HG03558 (cell line): ENCODE results near the gene GATA2.

Experiments used
- ATAC-seq: cut with Tn5 transposase; IDR thresholded peaks from one replicate; pipeline ENCODE4 v1.9.1; 2021; ENCODE audit warnings: moderate number of reproducible peaks; ENCODE audit not compliant: unreplicated experiment; ENCODE audit errors: extremely low read depth

The GATA2 gene

DNA sequence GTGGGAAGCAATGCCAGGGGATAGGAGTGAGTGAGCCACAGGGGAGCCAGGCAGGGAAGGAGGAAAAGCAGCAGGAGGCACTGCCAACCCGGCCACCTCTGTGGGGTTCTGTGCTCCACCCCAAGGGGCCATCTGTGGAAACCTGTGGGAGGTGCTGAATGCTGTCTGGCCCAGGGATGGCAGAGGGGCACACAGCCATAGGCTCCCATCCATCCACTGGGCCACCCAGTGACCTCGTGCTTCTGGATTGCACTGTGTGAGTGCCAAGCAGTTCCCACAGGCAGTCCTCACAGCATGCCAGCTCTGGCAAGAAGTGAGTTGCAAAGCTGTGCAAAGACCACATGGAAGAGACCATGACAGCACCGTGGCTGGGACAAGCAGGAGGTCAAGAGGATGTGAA, 53.8 kb downstream of the GATA2 start:
- no peak for ATAC-seq

DNA sequence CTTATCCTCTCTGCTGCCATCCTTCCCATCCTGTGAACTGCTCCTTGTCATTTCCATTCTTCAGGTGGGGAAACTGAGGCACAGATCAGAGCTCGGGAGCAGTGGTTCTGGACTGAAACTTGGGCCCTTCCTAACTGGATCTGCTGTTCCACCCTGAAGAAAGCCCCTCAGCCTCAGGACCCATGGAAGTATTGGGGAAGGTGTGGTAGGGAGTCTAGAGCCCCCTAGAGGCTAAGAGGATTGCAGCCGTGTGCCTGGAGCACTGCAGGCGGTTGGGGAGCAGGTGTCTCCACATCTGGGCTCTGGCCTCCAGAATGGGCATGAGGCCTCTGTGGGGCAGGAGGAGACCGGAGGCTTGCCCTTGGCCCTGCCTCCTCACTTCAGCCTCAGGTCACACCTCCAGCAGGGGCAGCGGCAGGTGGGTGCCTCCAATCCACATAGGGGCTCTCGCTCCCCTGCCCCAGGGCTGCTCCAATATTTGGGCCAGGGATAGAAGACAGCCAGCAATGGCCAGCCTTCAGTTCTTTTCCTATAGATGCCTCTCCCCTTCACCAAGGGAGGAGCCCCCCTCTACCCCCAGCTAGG, 54.4 kb downstream of the GATA2 start:
- ATAC-seq = no peak

DNA sequence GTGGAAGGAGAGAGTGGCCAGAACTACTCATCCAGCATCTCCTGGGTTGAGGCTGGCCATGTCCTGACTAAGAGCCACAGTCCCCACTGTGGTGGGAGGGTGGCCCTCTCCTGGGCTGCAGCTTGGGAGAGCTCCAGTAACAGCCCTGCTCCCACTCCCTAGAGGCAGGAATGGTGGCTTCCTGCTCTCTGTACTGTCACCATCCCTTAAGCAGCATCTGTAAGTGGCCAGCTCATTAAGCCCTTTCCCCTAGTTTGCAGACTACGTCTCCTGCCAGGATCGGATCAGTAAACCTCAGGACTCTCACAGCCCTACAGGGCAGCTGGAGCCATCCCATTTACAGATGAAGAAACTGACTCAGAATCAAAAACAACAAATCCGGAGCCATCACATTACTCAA, 56.8 kb downstream of the GATA2 start:
- ATAC-seq = no peak

DNA sequence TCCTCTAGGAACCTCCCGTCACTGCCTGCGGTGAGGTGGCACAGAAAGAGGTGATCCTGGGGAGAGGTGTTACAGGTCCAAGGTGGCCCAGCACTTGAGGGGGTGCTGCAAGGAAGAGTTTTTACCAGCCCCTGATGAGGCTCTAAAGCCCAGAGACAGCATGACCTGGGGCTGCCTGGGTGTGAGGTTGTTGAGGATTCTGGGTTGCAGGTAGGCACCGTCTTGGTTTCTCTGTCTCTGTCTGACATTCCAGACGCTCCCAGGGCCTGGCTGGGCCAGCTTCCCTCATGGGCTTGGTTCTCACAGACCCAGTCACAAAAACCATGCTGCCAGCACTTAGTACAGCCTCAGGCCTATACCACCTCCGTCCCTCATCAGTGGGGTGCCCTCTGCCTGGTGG, 57.4 kb downstream of the GATA2 start:
- no peak for ATAC-seq

DNA sequence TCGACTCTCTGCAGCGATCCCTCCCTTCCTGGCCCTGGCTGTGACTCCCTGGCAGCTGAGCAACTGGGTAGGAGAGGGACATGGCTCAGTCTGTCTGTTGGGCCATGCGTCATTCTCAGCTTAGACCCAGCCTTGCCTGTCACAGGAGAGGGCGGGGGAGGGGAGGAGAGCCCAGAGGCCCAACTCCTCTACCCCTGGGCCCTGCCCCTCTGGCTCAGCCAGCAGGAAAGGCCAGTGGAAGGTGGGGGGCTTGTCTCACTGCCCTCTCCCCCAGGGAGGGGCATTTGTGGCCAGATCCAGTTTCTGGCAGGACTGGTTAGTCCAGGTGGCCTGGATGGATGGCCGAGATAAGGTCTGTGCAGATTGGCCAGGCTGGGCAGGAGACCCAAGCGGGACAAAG, 57.9 kb downstream of the GATA2 start:
- ATAC-seq = no peak

DNA sequence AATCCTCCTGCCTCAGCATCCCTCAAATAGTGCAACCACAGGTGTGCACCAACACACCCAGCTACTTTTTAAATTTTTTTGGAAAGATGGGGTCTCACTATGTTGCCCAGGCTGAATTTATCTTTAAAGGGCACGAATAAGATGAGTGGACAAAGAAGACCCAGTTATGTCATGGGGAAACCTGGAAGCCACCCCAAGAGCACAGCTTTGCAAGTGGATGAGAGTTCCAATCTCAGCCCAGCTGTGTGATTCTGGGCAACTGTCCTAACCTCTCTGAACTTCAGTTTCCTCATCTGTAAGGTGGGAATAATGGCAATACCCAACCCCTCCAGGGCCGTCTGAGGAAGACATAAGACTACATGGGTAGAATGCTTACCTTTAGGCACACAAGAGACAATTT, 58.5 kb downstream of the GATA2 start:
- ATAC-seq = no peak

DNA sequence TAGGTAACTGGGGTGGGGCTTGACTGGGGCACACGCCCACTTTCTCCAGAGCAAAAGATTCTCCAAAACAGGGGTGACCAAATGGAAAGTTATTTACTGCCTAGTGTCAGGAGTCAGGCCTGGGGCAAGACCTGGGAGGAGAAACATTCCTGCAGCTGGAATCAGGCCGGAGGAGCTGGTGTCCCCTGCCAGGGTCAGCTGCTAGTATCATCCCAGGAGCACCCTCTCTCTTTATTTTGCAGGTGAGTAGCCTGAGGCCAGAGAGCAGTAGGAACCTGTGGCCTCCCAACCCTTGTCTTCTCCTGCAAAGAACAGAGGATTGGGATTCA, 59.2 kb downstream of the GATA2 start:
- no peak for ATAC-seq

DNA sequence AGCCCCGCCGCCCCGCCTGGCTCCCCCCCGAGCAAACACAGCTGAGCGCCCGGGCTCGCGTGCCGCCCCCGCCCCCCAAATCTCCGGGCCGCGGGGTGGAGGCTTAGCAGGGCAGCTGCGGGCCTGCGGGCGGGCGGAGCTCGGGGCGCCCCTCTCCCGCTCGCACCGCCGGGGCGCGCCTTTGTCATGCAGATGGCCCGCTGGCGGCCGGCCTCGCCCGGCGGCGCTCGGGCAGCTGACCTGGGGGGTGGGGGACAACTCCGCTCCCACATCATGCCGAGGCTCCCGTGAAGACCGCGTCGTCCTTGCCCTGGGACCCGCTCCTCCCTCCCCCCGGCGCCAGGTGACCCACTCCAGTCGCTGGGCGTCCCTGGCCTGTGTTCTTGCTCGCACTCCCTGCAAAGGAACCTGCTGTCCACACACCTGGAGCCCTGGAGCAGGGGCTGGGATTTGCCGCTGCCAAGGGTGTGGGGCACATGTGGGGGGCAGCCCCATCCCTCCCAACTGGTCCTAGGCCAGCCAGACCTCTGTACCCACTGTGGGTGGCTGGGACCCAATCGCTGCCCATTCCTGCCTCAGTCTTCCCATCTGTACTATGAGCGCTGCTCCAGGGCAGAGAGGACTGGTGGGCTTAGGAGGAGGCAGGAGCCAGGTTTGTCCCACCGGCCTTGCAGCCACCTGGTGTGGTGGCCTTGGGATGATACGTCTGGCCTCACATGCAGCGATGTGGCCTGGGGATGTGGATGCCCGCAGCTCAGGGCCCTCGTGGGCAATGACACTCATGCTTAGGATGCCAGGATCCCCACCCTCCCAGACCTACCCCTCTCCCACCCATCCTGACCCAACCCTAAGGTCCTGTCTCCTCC, 59.8 kb downstream of the GATA2 start:
- no peak for ATAC-seq

DNA sequence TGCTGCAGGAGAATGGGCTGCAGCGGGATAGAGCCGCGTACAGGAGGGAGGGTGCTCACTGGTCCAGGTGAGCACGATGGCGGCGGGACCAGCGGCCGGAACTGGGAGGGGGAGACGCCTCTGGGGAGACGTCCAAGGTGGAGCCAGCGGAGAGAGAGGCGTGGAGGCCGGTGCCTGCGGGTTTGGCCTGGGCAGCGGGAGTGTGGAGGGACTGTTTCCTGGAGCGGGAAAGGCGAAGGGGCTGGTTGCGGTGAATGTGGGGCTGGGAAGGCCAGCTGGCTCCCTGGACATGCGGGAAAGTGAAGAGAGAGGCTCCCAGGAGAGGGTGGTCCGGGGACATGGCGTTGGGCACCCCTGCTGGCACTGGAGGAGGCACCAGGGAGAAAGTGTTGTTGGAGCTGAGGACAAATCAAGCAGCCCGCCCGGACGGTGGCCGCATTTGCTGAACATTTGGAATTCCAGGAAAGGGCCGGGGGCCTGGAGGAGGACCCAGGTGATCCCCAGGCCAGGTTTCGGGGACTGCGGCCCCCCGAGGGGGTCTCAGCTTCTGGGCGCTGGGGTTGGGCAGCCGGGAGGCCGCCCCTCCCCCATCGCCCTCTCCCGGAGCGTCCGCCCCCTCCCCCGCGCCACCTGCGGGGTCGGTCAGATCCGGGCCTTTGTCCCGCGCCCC, 60.6 kb downstream of the GATA2 start:
- no peak for ATAC-seq

DNA sequence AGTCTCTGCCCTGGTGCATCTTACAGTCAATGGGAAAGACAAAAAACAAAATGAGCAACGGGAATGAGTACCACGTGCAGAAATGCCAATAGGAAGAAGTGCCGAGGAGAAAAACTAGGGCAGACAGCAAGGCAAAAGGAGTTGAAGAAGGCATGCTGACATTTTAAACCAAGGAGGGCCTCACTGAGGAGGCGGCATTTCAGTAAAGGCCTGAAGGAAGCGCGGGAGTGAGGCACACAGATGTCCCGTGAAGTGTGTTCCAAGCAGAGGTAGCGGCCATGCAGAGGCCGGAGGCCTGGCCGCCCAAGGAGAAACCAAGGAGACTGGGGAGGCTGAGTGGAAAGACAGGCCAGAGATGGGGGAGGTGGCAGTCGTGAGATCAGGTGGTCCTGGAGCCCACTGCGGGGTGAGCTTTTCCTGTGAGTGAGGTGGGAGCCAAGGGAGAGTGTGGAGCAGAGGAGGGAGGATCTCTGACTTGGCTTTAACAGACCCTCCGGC, 61.1 kb downstream of the GATA2 start:
- ATAC-seq = no peak

DNA sequence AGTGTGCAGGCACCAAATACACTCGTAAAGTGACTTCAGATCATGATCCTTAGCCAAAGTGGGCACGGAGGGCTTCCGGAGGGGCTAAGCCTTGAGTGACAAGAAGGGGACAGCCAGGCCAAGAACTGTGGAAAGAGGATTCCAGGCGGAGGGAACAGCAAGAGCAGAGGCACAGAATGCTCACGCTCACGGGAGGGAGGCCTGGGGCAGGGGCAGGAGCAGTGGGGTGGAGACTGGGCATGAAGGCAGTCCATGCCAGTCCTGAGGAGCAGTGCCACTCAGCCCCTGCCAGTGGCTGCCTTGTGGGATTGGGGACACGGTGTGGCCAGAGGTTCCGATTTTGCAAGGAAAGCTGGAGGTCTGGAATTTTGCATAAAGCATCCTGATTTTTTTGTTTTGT, 62.3 kb downstream of the GATA2 start:
- no peak for ATAC-seq

DNA sequence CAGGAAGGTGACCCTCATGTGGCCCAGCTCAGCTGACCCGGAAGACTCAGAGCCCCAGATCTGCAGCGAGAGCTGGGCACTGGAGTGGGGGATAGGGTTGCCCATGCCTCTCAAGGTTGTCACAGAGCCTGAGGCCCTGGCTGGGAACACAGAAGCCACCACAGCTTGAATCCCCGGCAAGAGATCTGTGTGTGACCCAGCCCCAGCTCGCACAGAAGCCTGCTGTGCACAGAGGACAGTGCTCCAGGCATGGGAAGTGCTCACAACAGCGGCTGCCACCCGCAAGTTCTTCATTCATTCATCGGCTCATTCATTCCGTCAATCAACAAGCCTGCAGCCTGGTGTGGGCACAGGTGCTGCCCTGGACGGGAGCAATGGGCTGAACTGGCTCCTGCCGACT, 62.7 kb downstream of the GATA2 start:
- no peak for ATAC-seq

DNA sequence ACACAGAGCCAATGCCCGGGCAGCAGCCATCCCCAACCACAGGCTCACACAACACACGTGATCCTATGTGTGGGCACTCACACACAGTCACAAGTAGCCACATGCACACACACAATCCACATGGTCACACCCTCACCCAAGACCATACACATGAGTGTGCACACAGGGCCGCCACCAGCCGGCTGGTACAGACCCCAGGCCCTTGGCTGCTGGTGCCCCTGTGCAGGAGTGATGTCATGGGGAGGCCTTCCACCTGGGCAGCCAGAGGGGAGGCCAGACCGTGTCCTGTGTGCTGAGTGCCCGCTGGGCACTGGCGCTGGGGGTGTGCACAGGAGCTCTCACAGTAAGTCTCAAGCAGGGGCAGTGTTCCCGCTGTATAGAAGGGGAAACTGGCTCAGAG, 63.2 kb downstream of the GATA2 start:
- no peak for ATAC-seq
